Astrocyte (in vitro differentiated cells and primary cell): ENCODE data around the gene SND1.

ENCODE experiments used
- EZH2 ChIP-seq: IDR thresholded peaks from 2 replicates; pipeline ENCODE4 v1.6.1; 2012; ENCODE audit warnings: mild to moderate bottlenecking, low read length, inconsistent platforms; ENCODE audit not compliant: insufficient read depth
- TF ChIP-seq, protein P1 (sequence below): IDR thresholded peaks from 2 replicates; pipeline ENCODE4 v1.5.1; 2011; ENCODE audit warnings: low read depth, mild to moderate bottlenecking, inconsistent platforms, low read length, moderate library complexity; ENCODE audit not compliant: insufficient read depth

- no peak for TF ChIP-seq EZH2
- TF ChIP-seq, protein P1, sequence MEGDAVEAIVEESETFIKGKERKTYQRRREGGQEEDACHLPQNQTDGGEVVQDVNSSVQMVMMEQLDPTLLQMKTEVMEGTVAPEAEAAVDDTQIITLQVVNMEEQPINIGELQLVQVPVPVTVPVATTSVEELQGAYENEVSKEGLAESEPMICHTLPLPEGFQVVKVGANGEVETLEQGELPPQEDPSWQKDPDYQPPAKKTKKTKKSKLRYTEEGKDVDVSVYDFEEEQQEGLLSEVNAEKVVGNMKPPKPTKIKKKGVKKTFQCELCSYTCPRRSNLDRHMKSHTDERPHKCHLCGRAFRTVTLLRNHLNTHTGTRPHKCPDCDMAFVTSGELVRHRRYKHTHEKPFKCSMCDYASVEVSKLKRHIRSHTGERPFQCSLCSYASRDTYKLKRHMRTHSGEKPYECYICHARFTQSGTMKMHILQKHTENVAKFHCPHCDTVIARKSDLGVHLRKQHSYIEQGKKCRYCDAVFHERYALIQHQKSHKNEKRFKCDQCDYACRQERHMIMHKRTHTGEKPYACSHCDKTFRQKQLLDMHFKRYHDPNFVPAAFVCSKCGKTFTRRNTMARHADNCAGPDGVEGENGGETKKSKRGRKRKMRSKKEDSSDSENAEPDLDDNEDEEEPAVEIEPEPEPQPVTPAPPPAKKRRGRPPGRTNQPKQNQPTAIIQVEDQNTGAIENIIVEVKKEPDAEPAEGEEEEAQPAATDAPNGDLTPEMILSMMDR, result no peak
Observed at GRCh38 chr7:128053023-128053422, 401.0 kb downstream of the SND1 start.
